H1 (cell line): ENCODE data around the gene ACACB. TPM values are rescaled to one million over a fixed set of nuclear protein-coding genes. Genes with fewer than 3 reads are reported as not detected.

Experiments
- CTCF ChIA-PET: fragments of 300-600 bp; sonication (Branson Sonifier 250); formaldehyde crosslinking; loops from one replicate; lab custom pipeline; 2021; ENCODE audit not compliant: partially characterized antibody; lab: Charles Lee
- POLR2A ChIA-PET: fragments of 300-600 bp; sonication (Branson Sonifier 250); formaldehyde crosslinking; loops from one replicate; lab custom pipeline; 2021; ENCODE audit warnings: inconsistent platforms; ENCODE audit not compliant: partially characterized antibody; lab: Charles Lee
- DNase-seq, 2 experiments: peaks; one replicate each; pipeline versions ENCODE4 v3.0.0 to v3.0.0-alpha.2; 2010 to 2022; ENCODE audit warnings: low spot score in 2 of 2, low read depth in 1 of 2, mixed read lengths in 1 of 2
- FAIRE-seq: peaks from 2 replicates; lab custom pipeline; 2011; peaks lifted over from hg19 to GRCh38; lab: Jason Lieb, UNC
- H2AFZ ChIP-seq: 2 replicates; pipeline ENCODE4 v1.8.1; 2012; ENCODE audit warnings: low read length, inconsistent platforms
- H2AK5ac ChIP-seq: 2 replicates; pipeline ENCODE4 v1.6.1; 2013; ENCODE audit warnings: low read depth, low read length
- H2BK120ac ChIP-seq: replicated peaks from 2 replicates; pipeline ENCODE3; 2013; ENCODE audit warnings: low read depth, low read length, inconsistent platforms
- H2BK12ac ChIP-seq: 2 replicates; pipeline ENCODE4 v1.6.1; 2013; ENCODE audit warnings: low read depth, low read length
- H2BK15ac ChIP-seq: 2 replicates; pipeline ENCODE4 v1.6.1; 2013; ENCODE audit warnings: low read length
- H2BK20ac ChIP-seq: 2 replicates; pipeline ENCODE4 v1.6.1; 2013; ENCODE audit warnings: low read length
- H2BK5ac ChIP-seq: 2 replicates; pipeline ENCODE4 v1.6.1; 2013; ENCODE audit warnings: low read depth, low read length
- H3K14ac ChIP-seq: 2 replicates; pipeline ENCODE4 v1.6.1; 2013; ENCODE audit warnings: inconsistent platforms; ENCODE audit not compliant: insufficient read length
- H3K18ac ChIP-seq: 2 replicates; pipeline ENCODE4 v1.6.1; 2013; ENCODE audit warnings: low read length; ENCODE audit errors: extremely low read depth
- H3K23ac ChIP-seq: 2 replicates; pipeline ENCODE4 v1.6.1; 2013; ENCODE audit warnings: inconsistent platforms; ENCODE audit not compliant: insufficient read length
- H3K23me2 ChIP-seq: 2 replicates; pipeline ENCODE4 v1.6.1; 2013; ENCODE audit warnings: low read depth, low read length
- H3K27ac ChIP-seq: 2 replicates; pipeline ENCODE4 v1.6.1; 2011; ENCODE audit warnings: low read depth, low read length, inconsistent platforms
- H3K27me3 ChIP-seq, 4 experiments: replicated peaks in 1 of 4; 1 replicate in 1 of 4; 2 replicates in 3 of 4; pipeline versions ENCODE4 v1.6.1 to v1.8.1; 2011 to 2013; ENCODE audit warnings: low read length in 3 of 4, mild to moderate bottlenecking in 3 of 4, inconsistent platforms in 2 of 4, mixed read lengths in 2 of 4, moderate library complexity in 1 of 4; ENCODE audit not compliant: control insufficient read depth in 3 of 4, insufficient read depth in 3 of 4; ENCODE audit errors: extremely low read depth in 1 of 4
- H3K36me3 ChIP-seq, 4 experiments: 2 replicates each; pipeline versions ENCODE4 v1.6.1 to v1.8.1; 2011 to 2013; ENCODE audit warnings: mild to moderate bottlenecking in 4 of 4, low read length in 3 of 4, moderate library complexity in 2 of 4, control low read depth in 1 of 4, inconsistent platforms in 1 of 4; ENCODE audit not compliant: insufficient read depth in 4 of 4, control insufficient read depth in 2 of 4
- H3K4ac ChIP-seq: replicated peaks from 2 replicates; pipeline ENCODE3; 2013; ENCODE audit warnings: low read length, low read depth, mixed read lengths, inconsistent platforms; ENCODE audit not compliant: insufficient read length
- H3K4me1 ChIP-seq, 4 experiments: replicated peaks in 1 of 4; 1 replicate in 1 of 4; 2 replicates in 3 of 4; pipeline versions ENCODE4 v1.6.1 to v1.8.1; 2011 to 2013; ENCODE audit warnings: low read length in 3 of 4, inconsistent platforms in 2 of 4, mixed read lengths in 1 of 4; ENCODE audit not compliant: insufficient read depth in 4 of 4, control insufficient read depth in 3 of 4
- H3K4me2 ChIP-seq, 2 experiments: 2 replicates each; pipeline versions ENCODE4 v1.6.1 to v1.8.1; 2011 to 2013; ENCODE audit warnings: low read depth in 2 of 2, low read length in 2 of 2, control low read depth in 1 of 2, inconsistent platforms in 1 of 2, mild to moderate bottlenecking in 1 of 2; ENCODE audit not compliant: insufficient read depth in 1 of 2
- H3K4me3 ChIP-seq, 4 experiments: fragments of 200-600, 300-600 bp in 1 of 4; sonication (generic), shearing (Covaris generic), sonication (Bioruptor Twin) in 1 of 4; 2 replicates each; pipeline versions ENCODE4 v1.5.1 to v1.8.1; 2011 to 2016; ENCODE audit warnings: low read length in 4 of 4, low read depth in 3 of 4, control low read depth in 2 of 4, inconsistent platforms in 2 of 4, mild to moderate bottlenecking in 2 of 4, mixed read lengths in 1 of 4, moderate library complexity in 1 of 4; ENCODE audit not compliant: insufficient read depth in 2 of 4; ENCODE audit errors: extremely low read depth in 1 of 4
- H3K56ac ChIP-seq: replicated peaks from 2 replicates; pipeline ENCODE3; 2013; ENCODE audit warnings: low read depth, mild to moderate bottlenecking, mixed read lengths, low read length, inconsistent platforms; ENCODE audit not compliant: insufficient read length
- H3K79me1 ChIP-seq: 2 replicates; pipeline ENCODE4 v1.6.1; 2013; ENCODE audit warnings: low read depth, low read length, control low read depth
- H3K79me2 ChIP-seq, 2 experiments: 2 replicates each; pipeline versions ENCODE4 v1.6.1 to v1.8.1; 2012 to 2013; ENCODE audit warnings: low read length in 2 of 2, mild to moderate bottlenecking in 2 of 2, inconsistent platforms in 1 of 2; ENCODE audit not compliant: insufficient read depth in 2 of 2, control insufficient read depth in 1 of 2
- H3K9ac ChIP-seq, 4 experiments: replicated peaks in 1 of 4; 1 replicate in 1 of 4; 2 replicates in 3 of 4; pipeline versions ENCODE4 v1.6.1 to v1.8.1; 2011 to 2013; ENCODE audit warnings: low read depth in 3 of 4, low read length in 3 of 4, control low read depth in 2 of 4, mild to moderate bottlenecking in 2 of 4, moderate library complexity in 2 of 4, inconsistent platforms in 1 of 4; ENCODE audit errors: extremely low read depth in 1 of 4
- H3K9me3 ChIP-seq, 2 experiments: 2 replicates each; pipeline versions ENCODE4 v1.6.1 to v1.8.1; 2012 to 2013; ENCODE audit warnings: mild to moderate bottlenecking in 2 of 2, moderate library complexity in 2 of 2, control low read depth in 1 of 2, inconsistent platforms in 1 of 2, low read depth in 1 of 2, low read length in 1 of 2, mixed read lengths in 1 of 2; ENCODE audit not compliant: insufficient read depth in 2 of 2
- H4K20me1 ChIP-seq, 2 experiments: replicated peaks in 1 of 2; 2 replicates each; pipeline versions ENCODE3 to v1.8.1; 2011 to 2013; ENCODE audit warnings: inconsistent platforms in 2 of 2, low read length in 2 of 2, mild to moderate bottlenecking in 1 of 2; ENCODE audit not compliant: insufficient read depth in 2 of 2, control insufficient read depth in 1 of 2
- H4K5ac ChIP-seq: 2 replicates; pipeline ENCODE4 v1.6.1; 2013; ENCODE audit warnings: low read length, low read depth, mixed read lengths, inconsistent platforms; ENCODE audit not compliant: insufficient read length
- H4K8ac ChIP-seq: 2 replicates; pipeline ENCODE4 v1.8.0; 2013; ENCODE audit warnings: mild to moderate bottlenecking, moderate library complexity, low read length, inconsistent platforms; ENCODE audit not compliant: insufficient read depth; ENCODE audit errors: extremely low read depth
- H4K91ac ChIP-seq: replicated peaks from 2 replicates; pipeline ENCODE3; 2013; ENCODE audit warnings: low read length, mixed read lengths, inconsistent platforms; ENCODE audit not compliant: insufficient read length
- BRCA1 ChIP-seq: IDR thresholded peaks from 2 replicates; pipeline ENCODE4 v1.6.1; 2012; ENCODE audit warnings: low read depth, low read length, improper control_type of control experiment
- CBX8 ChIP-seq: fragments of 300-800, 300-1000 bp; sonication (generic); IDR thresholded peaks from 2 replicates; pipeline ENCODE4 v1.7.1; 2016; ENCODE audit warnings: low read depth, low read length, borderline replicate concordance
- CEBPB ChIP-seq: IDR thresholded peaks from 2 replicates; pipeline ENCODE4 v1.6.1; 2012; ENCODE audit warnings: low read depth, low read length
- JUN ChIP-seq: IDR thresholded peaks from 2 replicates; pipeline ENCODE4 v1.6.1; 2011; ENCODE audit warnings: low read depth, mild to moderate bottlenecking, improper control_type of control experiment, low read length
- KDM4A ChIP-seq: IDR thresholded peaks from one replicate; pipeline ENCODE4 v1.7.1; 2012; ENCODE audit warnings: low read depth, mild to moderate bottlenecking, moderate library complexity, low read length, inconsistent platforms; ENCODE audit not compliant: severe bottlenecking
- PHF8 ChIP-seq: fragments of 200-600 bp; sonication (generic); conservative IDR thresholded peaks from 2 replicates; pipeline ENCODE4 v1.7.1; 2012; ENCODE audit warnings: low read depth, mild to moderate bottlenecking, inconsistent platforms, low read length, moderate library complexity
- RFX5 ChIP-seq: IDR thresholded peaks from 2 replicates; pipeline ENCODE4 v1.6.1; 2011; ENCODE audit warnings: low read depth, low read length, improper control_type of control experiment, borderline replicate concordance
- SRF ChIP-seq: IDR thresholded peaks from 2 replicates; pipeline ENCODE4 v1.6.1; 2011; ENCODE audit warnings: mild to moderate bottlenecking, low read depth, low read length, moderate library complexity
- TAF1 ChIP-seq: IDR thresholded peaks from 2 replicates; pipeline ENCODE4 v1.6.1; 2011; ENCODE audit warnings: mild to moderate bottlenecking, low read depth, low read length
- TEAD4 ChIP-seq: IDR thresholded peaks from 2 replicates; pipeline ENCODE4 v1.6.1; 2012; ENCODE audit warnings: low read depth, low read length, inconsistent platforms, mixed read lengths
- WGBS, 2 experiments: shearing (Covaris generic) in 1 of 2; methylation state at CpG; one replicate each; pipeline versions ENCODE4 v1.1.6 to v1.1.7; 2013 to 2015; ENCODE audit warnings: low lambda C conversion rate in 2 of 2, mixed read lengths in 2 of 2, inconsistent platforms in 1 of 2, low coverage in 1 of 2, missing lambda C conversion rate in 1 of 2; ENCODE audit not compliant: insufficient replicate concordance in 2 of 2, insufficient coverage in 1 of 2, insufficient read length in 1 of 2; ENCODE audit errors: extremely low coverage in 1 of 2, missing lambda C conversion rate in 1 of 2; 5-methylcytosine and 5-hydroxymethylcytosine counted together
- polyA plus RNA-seq, 7 experiments: library from polyadenylated mRNA; depleted of rRNA in 3 of 7; stranded (reverse) in 5 of 7; unstranded in 2 of 7; fragments of >200 nt in 5 of 7; fragments of 200-250 nt in 2 of 7; gene quantifications; 1 replicate in 5 of 7; 2 replicates in 1 of 7; 4 replicates in 1 of 7; pipeline versions ENCODE4 v1.2.1 to v1.2.3, GENCODE V29; 2011 to 2013; ENCODE audit warnings: missing spikeins in 2 of 7, mixed read lengths in 2 of 7
- total RNA-seq: library from RNA; stranded (reverse); fragmentation: NEBNext Ultra II Directional; extraction: Animal tissue kit (Norgen Biotek cat#: 25700); gene quantifications from 2 replicates; pipeline ENCODE4 v1.2.1, GENCODE V29; 2021
- TF ChIP-seq, protein P1 (sequence below), 3 experiments: IDR thresholded peaks; 1 replicate in 2 of 3; 2 replicates in 1 of 3; pipeline versions ENCODE4 v1.5.1 to v1.6.1; 2011; ENCODE audit warnings: low read length in 3 of 3, mild to moderate bottlenecking in 3 of 3, inconsistent platforms in 2 of 3, low read depth in 1 of 3, moderate library complexity in 1 of 3; ENCODE audit not compliant: insufficient read depth in 1 of 3; ENCODE audit errors: control extremely low read depth in 1 of 3

Gene ACACB
- total and polyA plus RNA-seq, 2 of the 8 experiments (the other 6 are each of a cell fraction or from before 2014, with no cell fraction given) = 5.8 to 15.3 TPM

- no peak overlapping the region for H3K4me3 ChIP-seq
- no peak overlapping the region for H2AK5ac ChIP-seq
- no peaks in the 10 kb centered on the region for H3K9me3 ChIP-seq
- H3K18ac ChIP-seq = no peak overlapping the region
- H3K56ac ChIP-seq = no peak overlapping the region
- no peak overlapping the region for H2BK20ac ChIP-seq
- H3K4ac ChIP-seq = no peak overlapping the region
- no peak for TF ChIP-seq RFX5
- TF ChIP-seq TEAD4 = no peak
- TF ChIP-seq CEBPB = no peak
- TF ChIP-seq CBX8 = no peak
- TF ChIP-seq SRF = no peak
- no peak for TF ChIP-seq PHF8
- TF ChIP-seq, protein P1, sequence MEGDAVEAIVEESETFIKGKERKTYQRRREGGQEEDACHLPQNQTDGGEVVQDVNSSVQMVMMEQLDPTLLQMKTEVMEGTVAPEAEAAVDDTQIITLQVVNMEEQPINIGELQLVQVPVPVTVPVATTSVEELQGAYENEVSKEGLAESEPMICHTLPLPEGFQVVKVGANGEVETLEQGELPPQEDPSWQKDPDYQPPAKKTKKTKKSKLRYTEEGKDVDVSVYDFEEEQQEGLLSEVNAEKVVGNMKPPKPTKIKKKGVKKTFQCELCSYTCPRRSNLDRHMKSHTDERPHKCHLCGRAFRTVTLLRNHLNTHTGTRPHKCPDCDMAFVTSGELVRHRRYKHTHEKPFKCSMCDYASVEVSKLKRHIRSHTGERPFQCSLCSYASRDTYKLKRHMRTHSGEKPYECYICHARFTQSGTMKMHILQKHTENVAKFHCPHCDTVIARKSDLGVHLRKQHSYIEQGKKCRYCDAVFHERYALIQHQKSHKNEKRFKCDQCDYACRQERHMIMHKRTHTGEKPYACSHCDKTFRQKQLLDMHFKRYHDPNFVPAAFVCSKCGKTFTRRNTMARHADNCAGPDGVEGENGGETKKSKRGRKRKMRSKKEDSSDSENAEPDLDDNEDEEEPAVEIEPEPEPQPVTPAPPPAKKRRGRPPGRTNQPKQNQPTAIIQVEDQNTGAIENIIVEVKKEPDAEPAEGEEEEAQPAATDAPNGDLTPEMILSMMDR (IDR thresholded peaks at IDR 0.05; ENCODE audit: control extremely low read depth in 1 of 3, insufficient read depth in 1 of 3, low read depth in 1 of 3, low read length in 3 of 3) = no peak
- no peak for TF ChIP-seq TAF1
- TF ChIP-seq JUN = no peak
- TF ChIP-seq BRCA1 = no peak
- TF ChIP-seq KDM4A = no peak
- no peaks in the 10 kb centered on the region for H3K79me1 ChIP-seq
- H4K20me1 ChIP-seq = no peaks in the 10 kb centered on the region
- ChIA-PET CTCF (interaction anchor here (0.7 to 9.8 kb wide), 10 partner anchors 16 to 153 kb away, joined by 3 to 148 read pairs (median 6); no protein-coding TSS in a partner anchor), POLR2A (interaction anchor here (0.8 kb wide), 1 partner anchor 124 kb away, joined by 3 read pairs; no protein-coding TSS in a partner anchor)
- no peak overlapping the region for H3K9ac ChIP-seq
- no peak overlapping the region for H4K8ac ChIP-seq
- no peak overlapping the region for H3K27ac ChIP-seq
- no peak overlapping the region for H2AFZ ChIP-seq
- FAIRE-seq = no peak
- no peak overlapping the region for H3K23ac ChIP-seq
- no peak overlapping the region for H2BK120ac ChIP-seq
- H2BK5ac ChIP-seq = no peak overlapping the region
- no peaks in the 10 kb centered on the region for H3K23me2 ChIP-seq
- no peaks in the 10 kb centered on the region for H3K36me3 ChIP-seq
- DNase-seq = no peak
- 84% methylated on average over 2 of the region's 2 CpGs; no CpG with 5 or more reads in 1 of the 2 experiments for WGBS, 2 experiments
- no peak overlapping the region for H4K91ac ChIP-seq
- H3K4me2 ChIP-seq = no peak overlapping the region
- no peaks in the 10 kb centered on the region for H3K79me2 ChIP-seq
- no peaks in the 10 kb centered on the region for H3K27me3 ChIP-seq
- no peak overlapping the region for H2BK15ac ChIP-seq
- H3K4me1 ChIP-seq = no peaks in the 10 kb centered on the region; a peak in 1 of 7 replicates
- no peak overlapping the region for H2BK12ac ChIP-seq
- no peak overlapping the region for H4K5ac ChIP-seq
- H3K14ac ChIP-seq = no peak overlapping the region
Observed at GRCh38 chr12:109261939-109262338, 145.6 kb downstream of the ACACB start.
